ENCODE measurements around the gene GARIN1A. TPM values are rescaled to one million over a fixed set of nuclear protein-coding genes. Genes with fewer than 3 reads are reported as not detected.

Gene GARIN1A
- total and polyA plus RNA-seq, 10 of the 15 experiments (the other 5 are each of a cell fraction or from before 2014, with no cell fraction given): 0.04 to 0.43 (median 0.23) TPM; not detected in 1

- ChIA-PET RAD21 (ENCODE audit: unreplicated experiment) (interaction anchor here (1.2 kb wide), 1 partner anchor 21 kb away, joined by 3 read pairs; no protein-coding TSS in a partner anchor), CTCF (no interaction called here), SMC1A (ENCODE audit: uncharacterized antibody, unreplicated experiment) (interaction anchor here (1.0 kb wide), 1 partner anchor 19 kb away, joined by 3 read pairs; no protein-coding TSS in a partner anchor), POLR2A (interaction anchor here (0.5 to 0.7 kb wide), 2 partner anchors 19 to 713 kb away, joined by 4 to 5 read pairs; no protein-coding TSS in a partner anchor)
- ATAC-seq (no peak), DNase-seq (ENCODE audit: low read depth, low spot score) (no peak), FAIRE-seq (no peak)
- intact Hi-C loops (cut with micrococcal nuclease; ENCODE audit: unreplicated experiment): no loop called here
- Histone ChIP-seq H3K4me2 (ENCODE audit: control insufficient read depth, insufficient read depth) (no peak overlapping the region), H3K9ac (ENCODE audit: control insufficient read depth, insufficient read depth, low read length) (no peak overlapping the region), H3K4me1 (ENCODE audit: control insufficient read depth, insufficient read depth, low read length) (no peaks in the 10 kb centered on the region), H3K4me3 (no peak overlapping the region), H3K27ac (ENCODE audit: control insufficient read depth, insufficient read depth) (no peak overlapping the region), H3K27me3 (replicated peaks in 1 of 2; ENCODE audit: control insufficient read depth in 2 of 2, insufficient read depth in 2 of 2, low read length in 1 of 2) (no peaks in the 10 kb centered on the region; a peak in 1 of 4 replicates), H3K79me2 (ENCODE audit: control insufficient read depth, insufficient read depth, low read length) (no peaks in the 10 kb centered on the region), H4K20me1 (ENCODE audit: control insufficient read depth, insufficient read depth) (no peaks in the 10 kb centered on the region), H2AFZ (ENCODE audit: control insufficient read depth, low read depth, low read length) (no peak overlapping the region), H3K36me3 (ENCODE audit: control insufficient read depth in 2 of 2, insufficient read depth in 2 of 2, low read length in 1 of 2) (no peaks in the 10 kb centered on the region), H3K9me3 (replicated peaks; ENCODE audit: control insufficient read depth, insufficient read depth, low read length) (no peaks in the 10 kb centered on the region)
- WGBS (ENCODE audit: insufficient coverage, insufficient replicate concordance, low lambda C conversion rate, missing lambda C conversion rate): 36% methylated on average over 7 of the region's 7 CpGs
- BruUV-seq (replicated peaks): no TSS peak
- in situ Hi-C loops (cut with MboI): no loop called here
- TF ChIP-seq E2F4 (IDR thresholded peaks at IDR 0.05; ENCODE audit: low read depth, low read length): no peak
- TF ChIP-seq EP300 (IDR thresholded peaks at IDR 0.05; ENCODE audit: borderline replicate concordance in 1 of 2, control insufficient read depth in 1 of 2, low read depth in 2 of 2, low read length in 2 of 2): no peak
- TF ChIP-seq SREBF1 (IDR thresholded peaks at IDR 0.05; ENCODE audit: low read length): no peak
- no peak for TF ChIP-seq BCL3 (IDR thresholded peaks at IDR 0.05; ENCODE audit: borderline replicate concordance, insufficient read depth, low read depth, low read length, poor library complexity, severe bottlenecking)
- TF ChIP-seq DPF2 (IDR thresholded peaks at IDR 0.05): no peak
- TF ChIP-seq SMARCA5 (IDR thresholded peaks at IDR 0.05): no peak
- no peak for TF ChIP-seq ZBTB40 (IDR thresholded peaks at IDR 0.05; ENCODE audit: borderline replicate concordance)
- TF ChIP-seq YBX1 (IDR thresholded peaks at IDR 0.05): no peak
- TF ChIP-seq CEBPZ (IDR thresholded peaks at IDR 0.05; ENCODE audit: low read depth, low read length): no peak
- TF ChIP-seq ZBTB33 (IDR thresholded peaks at IDR 0.05): no peak
- TF ChIP-seq IKZF1 (conservative IDR thresholded peaks at IDR 0.05): no peak
These were observed 31.6 kb downstream of the GARIN1A start for GRCh38 chr7:128703609-128704241.

Measured in GM12878 (cell line).